Endothelial cell (in vitro differentiated cells): ENCODE measurements around the gene GIPC1. TPM values are rescaled to one million over a fixed set of nuclear protein-coding genes. Genes with fewer than 3 reads are reported as not detected.

Experiments
- DNase-seq: peaks from one replicate; pipeline ENCODE4 v3.0.0; 2021; ENCODE audit warnings: low spot score
- H3K27ac Mint-ChIP-seq: one replicate; pipeline ENCODE4 v1.8.0; 2021; ENCODE audit warnings: mixed read lengths, inconsistent platforms; ENCODE audit not compliant: unreplicated experiment
- H3K27me3 Mint-ChIP-seq: one replicate; pipeline ENCODE4 v1.8.0; 2021; ENCODE audit warnings: mild to moderate bottlenecking, moderate library complexity, mixed read lengths, inconsistent platforms; ENCODE audit not compliant: unreplicated experiment
- H3K36me3 Mint-ChIP-seq: one replicate; pipeline ENCODE4 v1.8.0; 2021; ENCODE audit warnings: mild to moderate bottlenecking, low read depth, mixed read lengths, inconsistent platforms; ENCODE audit not compliant: unreplicated experiment
- H3K4me1 Mint-ChIP-seq: one replicate; pipeline ENCODE4 v1.8.0; 2021; ENCODE audit warnings: mild to moderate bottlenecking, mixed read lengths, inconsistent platforms; ENCODE audit not compliant: unreplicated experiment
- H3K4me3 Mint-ChIP-seq: one replicate; pipeline ENCODE4 v1.8.0; 2021; ENCODE audit warnings: mild to moderate bottlenecking, mixed read lengths, inconsistent platforms; ENCODE audit not compliant: unreplicated experiment
- H3K9me3 Mint-ChIP-seq: one replicate; pipeline ENCODE4 v1.8.0; 2021; ENCODE audit warnings: mixed read lengths, inconsistent platforms; ENCODE audit not compliant: unreplicated experiment
- long read RNA-seq: library from polyadenylated mRNA; unstranded; transcript quantifications from one replicate; pipeline ENCODE4 v2.0.0, GENCODE V29; 2020; ENCODE audit not compliant: unreplicated experiment
- total RNA-seq: library from RNA; stranded (reverse); fragmentation: NEBNext Ultra II Directional; extraction: Animal tissue kit (Norgen Biotek cat#: 25700); gene quantifications from one replicate; pipeline ENCODE4 v1.2.1, GENCODE V29; 2021; ENCODE audit not compliant: unreplicated experiment
- TF ChIP-seq, protein P1 (sequence below): fragments of 200-600 bp; sonication (generic); IDR thresholded peaks from one replicate; pipeline ENCODE4 v1.5.0; 2021; ENCODE audit warnings: antibody characterized with exemption; ENCODE audit not compliant: unreplicated experiment

Gene GIPC1, protein sequence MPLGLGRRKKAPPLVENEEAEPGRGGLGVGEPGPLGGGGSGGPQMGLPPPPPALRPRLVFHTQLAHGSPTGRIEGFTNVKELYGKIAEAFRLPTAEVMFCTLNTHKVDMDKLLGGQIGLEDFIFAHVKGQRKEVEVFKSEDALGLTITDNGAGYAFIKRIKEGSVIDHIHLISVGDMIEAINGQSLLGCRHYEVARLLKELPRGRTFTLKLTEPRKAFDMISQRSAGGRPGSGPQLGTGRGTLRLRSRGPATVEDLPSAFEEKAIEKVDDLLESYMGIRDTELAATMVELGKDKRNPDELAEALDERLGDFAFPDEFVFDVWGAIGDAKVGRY
- total RNA-seq = 106 TPM
- long read RNA-seq, transcript GIPC1-203 (9 exons, 1,926 nt) = major isoform, 12 of 33 reads
- long read RNA-seq, transcript GIPC1-205 (8 exons, 1,386 nt) = minor isoform, 6 of 33 reads
- long read RNA-seq, partial matches to known transcripts = 9 of 33 reads
- long read RNA-seq, other reads (novel, unspliced or antisense) = 3 of 33 reads

DNA sequence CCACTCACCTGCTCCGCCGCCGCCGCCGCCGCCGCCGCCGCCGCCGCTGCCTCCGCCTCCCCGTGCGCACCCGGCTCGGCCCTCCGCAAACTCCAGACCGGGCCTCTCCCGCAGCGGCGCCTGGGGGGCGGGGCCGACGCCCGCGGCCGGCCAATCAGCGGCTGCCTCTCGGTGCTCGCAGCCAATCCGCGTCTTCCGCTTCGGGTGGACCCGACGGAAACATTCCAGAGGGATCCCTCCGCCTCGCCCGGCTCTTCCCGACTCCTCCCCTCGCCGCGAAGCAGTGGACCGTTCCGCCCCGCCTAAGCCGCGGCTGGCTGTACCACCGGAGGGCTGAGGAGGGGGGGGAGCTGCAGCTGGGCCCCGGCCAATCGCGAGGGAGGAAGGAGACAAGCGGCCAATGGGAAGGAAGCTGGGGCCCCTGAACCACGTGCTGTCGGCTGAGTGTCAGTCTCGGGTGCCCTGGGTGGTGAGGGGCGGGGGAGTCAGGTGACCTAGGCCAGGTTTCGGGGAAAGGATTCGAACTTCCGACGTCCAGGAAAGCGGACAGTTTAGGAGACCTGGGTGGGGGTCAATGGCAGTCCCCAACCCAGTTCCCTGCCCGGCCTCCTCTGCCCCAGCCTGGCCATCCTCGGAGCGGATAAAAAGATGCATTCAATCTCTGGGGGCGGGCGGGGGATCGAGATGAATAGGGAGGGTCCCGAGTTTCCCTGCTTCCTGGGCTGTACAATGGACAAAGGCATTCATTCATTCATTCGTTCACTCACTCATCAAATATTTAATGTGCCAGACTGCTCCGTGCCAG, at the start of gene GIPC1:
Gene GIPC1, minus strand, starts transcription at position 99 of the 805 bp plus-strand sequence. CDS start 13,151 bp downstream, outside the sequence.
- peak; percentile 98 for DNase-seq
- TF ChIP-seq, protein P1, sequence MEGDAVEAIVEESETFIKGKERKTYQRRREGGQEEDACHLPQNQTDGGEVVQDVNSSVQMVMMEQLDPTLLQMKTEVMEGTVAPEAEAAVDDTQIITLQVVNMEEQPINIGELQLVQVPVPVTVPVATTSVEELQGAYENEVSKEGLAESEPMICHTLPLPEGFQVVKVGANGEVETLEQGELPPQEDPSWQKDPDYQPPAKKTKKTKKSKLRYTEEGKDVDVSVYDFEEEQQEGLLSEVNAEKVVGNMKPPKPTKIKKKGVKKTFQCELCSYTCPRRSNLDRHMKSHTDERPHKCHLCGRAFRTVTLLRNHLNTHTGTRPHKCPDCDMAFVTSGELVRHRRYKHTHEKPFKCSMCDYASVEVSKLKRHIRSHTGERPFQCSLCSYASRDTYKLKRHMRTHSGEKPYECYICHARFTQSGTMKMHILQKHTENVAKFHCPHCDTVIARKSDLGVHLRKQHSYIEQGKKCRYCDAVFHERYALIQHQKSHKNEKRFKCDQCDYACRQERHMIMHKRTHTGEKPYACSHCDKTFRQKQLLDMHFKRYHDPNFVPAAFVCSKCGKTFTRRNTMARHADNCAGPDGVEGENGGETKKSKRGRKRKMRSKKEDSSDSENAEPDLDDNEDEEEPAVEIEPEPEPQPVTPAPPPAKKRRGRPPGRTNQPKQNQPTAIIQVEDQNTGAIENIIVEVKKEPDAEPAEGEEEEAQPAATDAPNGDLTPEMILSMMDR = no peak
- H3K4me1 Mint-ChIP-seq = peaks cover 20% of the 10 kb centered on the region
- peaks cover 5% of the 10 kb centered on the region for H3K27me3 Mint-ChIP-seq
- peaks cover 16% of the 10 kb centered on the region for H3K36me3 Mint-ChIP-seq
- peak within 1 kb of the TSS; percentile 75 for H3K27ac Mint-ChIP-seq
- peak within 1 kb of the TSS; percentile 94 for H3K4me3 Mint-ChIP-seq
- H3K9me3 Mint-ChIP-seq = no peaks in the 10 kb centered on the region

DNA sequence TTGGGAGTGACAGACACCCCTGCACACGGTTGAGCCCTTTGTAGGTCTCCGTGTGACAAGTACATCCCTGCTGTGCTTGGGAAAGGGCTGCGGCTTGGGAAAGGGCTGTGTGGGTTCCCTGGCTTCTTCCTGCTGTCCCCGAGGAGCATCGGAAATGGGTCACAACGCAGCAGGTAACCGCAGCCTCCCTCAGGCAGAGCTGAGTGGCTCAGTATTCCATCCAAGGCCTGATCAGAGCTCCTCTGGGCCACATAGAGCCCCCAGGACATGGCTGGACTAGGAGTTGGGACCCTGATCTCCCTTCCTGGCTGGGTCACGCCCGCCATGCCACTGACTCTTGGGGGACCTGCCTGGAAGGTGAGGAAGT, 49.8 kb upstream of the GIPC1 start:
- TF ChIP-seq, protein P1 = no peak
- no peak overlapping the region for H3K4me3 Mint-ChIP-seq
- no peaks in the 10 kb centered on the region for H3K9me3 Mint-ChIP-seq
- peaks cover 11% of the 10 kb centered on the region for H3K27me3 Mint-ChIP-seq
- H3K27ac Mint-ChIP-seq = no peak overlapping the region
- H3K4me1 Mint-ChIP-seq = peaks cover 5% of the 10 kb centered on the region
- peaks cover 8% of the 10 kb centered on the region for H3K36me3 Mint-ChIP-seq
- DNase-seq = no peak

DNA sequence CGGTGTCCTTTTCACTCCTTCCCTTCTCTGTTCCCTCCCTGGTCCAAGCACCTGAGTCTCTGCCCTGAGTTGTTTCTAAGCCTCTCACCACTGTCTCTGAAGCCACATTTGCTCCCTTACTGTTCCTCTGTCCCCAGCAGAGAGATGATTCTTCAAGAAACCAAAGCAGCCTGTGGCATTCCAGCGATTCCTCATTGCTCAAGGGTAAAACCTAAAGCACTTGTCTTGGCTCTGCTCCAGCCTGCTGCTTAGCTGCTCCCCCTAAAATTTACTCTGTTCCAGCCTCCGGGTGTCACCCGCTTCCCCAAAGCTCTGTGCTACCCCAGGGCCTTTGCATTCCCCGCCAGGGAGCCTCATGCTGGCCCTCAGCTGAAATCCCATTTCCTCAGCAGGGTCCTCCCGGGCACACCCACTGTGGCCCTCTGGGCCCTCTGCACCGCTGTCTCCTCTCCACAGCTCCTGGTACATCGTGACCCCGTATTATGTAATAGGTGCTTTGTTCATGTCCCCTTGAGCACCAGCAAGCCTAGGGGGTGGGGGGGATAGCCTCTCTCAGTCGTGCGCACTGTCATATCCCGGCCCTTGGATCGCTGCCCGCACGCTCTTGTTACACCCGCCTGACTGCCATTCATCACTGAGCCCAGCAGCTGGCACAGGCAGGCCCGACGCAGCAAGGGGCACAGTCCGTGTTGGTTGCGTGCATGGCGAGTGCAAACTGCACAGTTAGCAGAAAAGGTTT, 49.2 kb upstream of the GIPC1 start:
- DNase-seq = no peak
- Mint-ChIP-seq H3K4me1 (peaks cover 4% of the 10 kb centered on the region), H3K4me3 (no peak overlapping the region), H3K9me3 (no peaks in the 10 kb centered on the region), H3K36me3 (peaks cover 8% of the 10 kb centered on the region), H3K27me3 (peaks cover 11% of the 10 kb centered on the region), H3K27ac (no peak overlapping the region)
- TF ChIP-seq, protein P1 = no peak

DNA sequence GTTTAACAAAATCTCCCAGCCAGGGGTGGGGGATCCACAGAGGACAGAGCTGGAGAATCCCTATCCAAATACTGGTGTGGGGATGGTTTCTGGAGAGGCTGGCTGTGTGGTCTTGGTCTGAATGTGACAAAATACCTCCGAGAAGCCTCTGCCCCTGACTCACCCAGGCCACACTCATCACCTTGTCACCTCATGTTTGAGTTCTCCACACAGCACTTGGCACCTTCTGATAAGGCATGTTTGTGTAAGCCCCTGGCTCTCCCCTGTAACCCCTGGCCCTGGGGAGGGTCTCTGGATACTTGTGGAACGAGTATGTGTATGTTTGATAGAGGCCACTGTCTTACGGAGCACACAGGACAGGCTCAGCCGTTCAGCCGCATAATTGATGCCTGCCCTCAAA, 48.1 kb upstream of the GIPC1 start:
- no peak overlapping the region for H3K27ac Mint-ChIP-seq
- peaks cover 8% of the 10 kb centered on the region for H3K36me3 Mint-ChIP-seq
- no peak overlapping the region for H3K4me3 Mint-ChIP-seq
- H3K9me3 Mint-ChIP-seq = no peaks in the 10 kb centered on the region
- peaks cover 13% of the 10 kb centered on the region for H3K27me3 Mint-ChIP-seq
- TF ChIP-seq, protein P1 = no peak
- H3K4me1 Mint-ChIP-seq = no peaks in the 10 kb centered on the region
- DNase-seq = no peak
